Upper lobe of right lung (tissue), 1 donor: Measurements from ENCODE around the gene THEMIS. TPM values are rescaled to one million over a fixed set of nuclear protein-coding genes. Genes with fewer than 3 reads are reported as not detected.

ENCODE experiments used
- ATAC-seq: fragments of 200-7000 bp; cut with Tn5 transposase; one replicate; pipeline ENCODE4 v1.9.1; 2020; ENCODE audit warnings: mild to moderate bottlenecking, moderate library complexity
- DNase-seq: peaks from one replicate; pipeline ENCODE4 v3.0.0-alpha.2; 2020
- H3K27ac ChIP-seq: fragments of 200-600 bp; one replicate; pipeline ENCODE4 v1.8.0; 2022
- H3K27me3 ChIP-seq: fragments of 200-600 bp; one replicate; pipeline ENCODE4 v1.8.0; 2022; ENCODE audit warnings: mild to moderate bottlenecking
- H3K36me3 ChIP-seq: fragments of 200-600 bp; one replicate; pipeline ENCODE4 v1.8.0; 2022
- H3K4me1 ChIP-seq: fragments of 200-600 bp; one replicate; pipeline ENCODE4 v1.8.0; 2022
- H3K4me3 ChIP-seq: fragments of 200-600 bp; one replicate; pipeline ENCODE4 v1.8.0; 2022; ENCODE audit warnings: mild to moderate bottlenecking
- H3K9me3 ChIP-seq: fragments of 200-600 bp; one replicate; pipeline ENCODE4 v1.8.0; 2022
- intact Hi-C: fragments of 100-400 bp; cut with DNase I; formaldehyde crosslinking; loops from one replicate; pipeline ENCODE4 v1.11.0; 2022
- total RNA-seq: library from RNA; stranded (reverse); fragmentation: NEBNext Ultra II Directional; extraction: Animal tissue kit (Norgen Biotek cat#: 25700); gene quantifications from one replicate; pipeline ENCODE4 v1.2.1, GENCODE V29; 2021
- TF ChIP-seq, protein P1 (sequence below): fragments of 200-600 bp; IDR thresholded peaks from one replicate; pipeline ENCODE4 v1.8.0; 2022; ENCODE audit warnings: antibody characterized with exemption
- donor health status: DM: no; HTN: yes; CAD: no; lungs with severe emphysema.

The THEMIS gene
- total RNA-seq, 1 donor from 2014 or later = 3.0 TPM

GRCh38 chr6:127727260-127727953 is 173.5 kb downstream of the THEMIS start:
- TF ChIP-seq, protein P1, sequence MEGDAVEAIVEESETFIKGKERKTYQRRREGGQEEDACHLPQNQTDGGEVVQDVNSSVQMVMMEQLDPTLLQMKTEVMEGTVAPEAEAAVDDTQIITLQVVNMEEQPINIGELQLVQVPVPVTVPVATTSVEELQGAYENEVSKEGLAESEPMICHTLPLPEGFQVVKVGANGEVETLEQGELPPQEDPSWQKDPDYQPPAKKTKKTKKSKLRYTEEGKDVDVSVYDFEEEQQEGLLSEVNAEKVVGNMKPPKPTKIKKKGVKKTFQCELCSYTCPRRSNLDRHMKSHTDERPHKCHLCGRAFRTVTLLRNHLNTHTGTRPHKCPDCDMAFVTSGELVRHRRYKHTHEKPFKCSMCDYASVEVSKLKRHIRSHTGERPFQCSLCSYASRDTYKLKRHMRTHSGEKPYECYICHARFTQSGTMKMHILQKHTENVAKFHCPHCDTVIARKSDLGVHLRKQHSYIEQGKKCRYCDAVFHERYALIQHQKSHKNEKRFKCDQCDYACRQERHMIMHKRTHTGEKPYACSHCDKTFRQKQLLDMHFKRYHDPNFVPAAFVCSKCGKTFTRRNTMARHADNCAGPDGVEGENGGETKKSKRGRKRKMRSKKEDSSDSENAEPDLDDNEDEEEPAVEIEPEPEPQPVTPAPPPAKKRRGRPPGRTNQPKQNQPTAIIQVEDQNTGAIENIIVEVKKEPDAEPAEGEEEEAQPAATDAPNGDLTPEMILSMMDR = no peak
- Histone ChIP-seq H3K9me3 (no peaks in the 10 kb centered on the region), H3K4me3 (no peak overlapping the region), H3K27me3 (no peaks in the 10 kb centered on the region), H3K27ac (no peak overlapping the region), H3K36me3 (no peaks in the 10 kb centered on the region), H3K4me1 (no peaks in the 10 kb centered on the region)
- no peak for DNase-seq
- no peak for ATAC-seq
- intact Hi-C loops = no loop called here

- H3K9me3 ChIP-seq = no peaks in the 10 kb centered on the region
- TF ChIP-seq, protein P1 = no peak
- no peak overlapping the region for H3K4me3 ChIP-seq
- intact Hi-C loops = no loop called here
- ATAC-seq (peak; percentile 24), DNase-seq (no peak)
- H3K4me1 ChIP-seq = no peaks in the 10 kb centered on the region
- H3K27me3 ChIP-seq = no peaks in the 10 kb centered on the region
- no peaks in the 10 kb centered on the region for H3K36me3 ChIP-seq
- H3K27ac ChIP-seq = no peak overlapping the region
Measured at GRCh38 chr6:127725821-127726220, 175.0 kb downstream of the THEMIS start.

- ATAC-seq (no peak), DNase-seq (no peak)
- TF ChIP-seq, protein P1 = no peak
- Histone ChIP-seq H3K4me3 (no peak overlapping the region), H3K4me1 (no peaks in the 10 kb centered on the region), H3K27me3 (no peaks in the 10 kb centered on the region), H3K36me3 (no peaks in the 10 kb centered on the region), H3K27ac (no peak overlapping the region), H3K9me3 (no peaks in the 10 kb centered on the region)
- intact Hi-C loops = no loop called here
Measured at GRCh38 chr6:127718694-127719093, 182.2 kb downstream of the THEMIS start.

DNA sequence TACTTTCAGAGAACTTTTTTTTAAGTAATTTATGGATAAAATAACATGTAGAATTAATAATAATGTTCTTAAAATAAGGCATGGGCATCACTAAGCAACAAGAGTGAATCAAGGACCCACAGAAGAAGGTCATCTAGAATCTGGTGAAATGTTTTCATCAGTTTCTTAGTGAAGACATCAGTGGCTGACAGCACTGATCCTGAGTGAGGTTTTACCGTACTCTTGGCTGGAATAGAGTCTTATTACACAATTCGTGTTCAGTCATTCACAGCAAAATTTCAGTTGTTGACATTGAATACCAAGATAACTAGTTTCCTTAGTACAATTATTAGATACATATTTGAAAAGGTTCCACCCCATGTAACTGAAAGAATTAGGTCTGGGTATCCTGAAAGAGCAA is 183.5 kb downstream of the THEMIS start:
- no peak overlapping the region for H3K27ac ChIP-seq
- ATAC-seq (no peak), DNase-seq (no peak)
- no peaks in the 10 kb centered on the region for H3K9me3 ChIP-seq
- H3K36me3 ChIP-seq = no peaks in the 10 kb centered on the region
- H3K4me3 ChIP-seq = no peak overlapping the region
- H3K27me3 ChIP-seq = no peaks in the 10 kb centered on the region
- TF ChIP-seq, protein P1 = no peak
- intact Hi-C loops = no loop called here
- no peaks in the 10 kb centered on the region for H3K4me1 ChIP-seq

- Histone ChIP-seq H3K4me1 (no peaks in the 10 kb centered on the region), H3K36me3 (no peaks in the 10 kb centered on the region), H3K27me3 (no peaks in the 10 kb centered on the region), H3K27ac (no peak overlapping the region), H3K9me3 (no peaks in the 10 kb centered on the region), H3K4me3 (no peak overlapping the region)
- intact Hi-C loops = no loop called here
- no peak for DNase-seq
- ATAC-seq = no peak
- TF ChIP-seq, protein P1 = no peak
Measured at GRCh38 chr6:127716465-127716864, 184.4 kb downstream of the THEMIS start.

DNA sequence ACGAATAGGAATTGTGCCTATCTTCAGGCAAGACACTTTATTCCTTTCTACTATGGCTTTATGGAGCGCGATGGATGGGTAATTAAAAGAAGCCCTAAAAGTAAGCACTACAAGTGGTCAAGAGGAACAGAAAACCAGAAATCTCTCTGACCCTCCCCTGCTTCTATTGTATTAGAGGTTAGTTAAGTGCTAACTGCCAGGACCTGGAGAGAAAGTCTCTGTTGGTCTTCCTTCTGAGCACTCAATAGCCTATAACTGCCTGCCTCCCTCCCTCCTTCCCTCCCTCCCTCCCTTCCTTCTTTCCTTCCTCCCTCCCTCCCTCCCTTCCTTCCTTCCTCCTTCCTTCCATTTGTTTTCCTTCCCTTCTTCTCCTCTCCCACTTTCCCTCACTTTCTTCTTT is 190.2 kb downstream of the THEMIS start:
- Histone ChIP-seq H3K27me3 (no peaks in the 10 kb centered on the region), H3K4me3 (no peak overlapping the region), H3K27ac (no peak overlapping the region), H3K36me3 (no peaks in the 10 kb centered on the region), H3K4me1 (no peaks in the 10 kb centered on the region), H3K9me3 (no peaks in the 10 kb centered on the region)
- DNase-seq = no peak
- ATAC-seq = no peak
- TF ChIP-seq, protein P1 = no peak
- intact Hi-C loops = no loop called here
